Measurements from ENCODE around the gene RAMP1.
"Not testable (repeated sequence)": the region's sequence is repeated elsewhere in the genome, so short reads cannot be mapped to it uniquely, and the experiment has no call there.

The RAMP1 gene

GRCh38 chr2:237859533-237860272 is at the start of gene RAMP1:
Gene RAMP1 (plus strand): TSS chr2:237859623. CDS start chr2:237859676, 53 bp downstream.
- in situ Hi-C loops (cut with MboI; ENCODE audit: low sequenced_read_pairs): no loop called here

DNA sequence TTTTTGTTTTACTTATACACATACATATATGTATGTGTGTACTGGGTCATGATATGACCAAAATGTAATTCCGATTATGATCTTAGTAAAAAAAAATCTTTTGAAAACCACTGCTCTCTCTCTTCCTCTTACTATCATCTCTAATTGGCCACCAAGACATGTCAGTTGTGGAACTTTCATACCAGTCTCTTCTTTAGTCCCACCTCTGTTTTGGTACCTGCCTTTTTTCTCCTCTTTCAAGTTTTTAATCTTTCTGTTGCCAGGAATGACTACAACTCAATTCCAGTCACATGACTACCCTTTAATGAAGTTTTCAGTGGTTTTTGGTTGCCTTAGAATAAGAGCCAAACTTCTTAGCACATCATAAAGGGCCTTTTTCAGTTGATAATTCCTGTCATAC is 43.8 kb upstream of the RAMP1 start:
- in situ Hi-C loops (cut with MboI; ENCODE audit: low sequenced_read_pairs): no loop called here

- in situ Hi-C loops (cut with MboI; ENCODE audit: low sequenced_read_pairs): no loop called here
Observed at GRCh38 chr2:237816531-237816930, 42.9 kb upstream of the RAMP1 start.

DNA sequence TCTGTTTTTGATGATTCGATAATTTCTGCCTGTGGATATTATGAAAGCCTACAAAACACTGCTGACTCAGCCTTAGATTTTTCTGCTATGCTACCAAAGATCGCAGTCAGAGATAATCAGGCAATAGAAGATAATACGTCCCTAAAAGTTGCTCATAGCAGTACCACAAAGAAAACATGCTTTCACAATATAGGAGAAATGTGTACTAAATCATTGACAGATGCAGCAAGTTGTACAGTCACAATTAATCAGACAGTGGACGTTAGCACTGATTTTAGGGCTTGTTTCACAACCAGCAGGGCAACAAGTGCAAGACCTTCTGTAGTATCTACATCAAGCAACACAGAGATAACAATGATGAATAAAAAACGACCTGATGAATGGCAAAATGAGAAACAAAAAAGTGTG is 41.4 kb upstream of the RAMP1 start:
- in situ Hi-C loops (cut with MboI; ENCODE audit: low sequenced_read_pairs): no loop called here

DNA sequence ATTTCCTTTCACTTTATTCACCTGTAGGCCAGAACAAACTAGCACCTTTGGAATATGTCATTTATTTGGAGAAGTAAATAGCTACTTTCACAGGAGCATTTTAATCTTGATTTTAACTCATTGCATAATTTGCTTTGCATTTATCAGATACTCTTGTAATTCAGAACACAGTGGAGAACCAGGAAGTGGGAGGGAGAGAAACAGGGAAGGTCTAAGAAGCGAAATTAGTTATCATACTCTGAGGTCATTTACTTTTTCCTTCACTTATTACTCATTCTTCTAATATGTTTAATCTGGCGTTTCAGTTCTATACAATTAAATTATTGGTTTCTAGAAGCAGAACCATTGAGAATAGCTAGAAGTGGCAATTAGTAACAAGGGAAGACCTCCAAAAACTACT is 40.2 kb upstream of the RAMP1 start:
- in situ Hi-C loops (cut with MboI; ENCODE audit: low sequenced_read_pairs): no loop called here

- in situ Hi-C loops (cut with MboI; ENCODE audit: low sequenced_read_pairs): no loop called here
Observed at GRCh38 chr2:237820421-237820820, 39.0 kb upstream of the RAMP1 start.

DNA sequence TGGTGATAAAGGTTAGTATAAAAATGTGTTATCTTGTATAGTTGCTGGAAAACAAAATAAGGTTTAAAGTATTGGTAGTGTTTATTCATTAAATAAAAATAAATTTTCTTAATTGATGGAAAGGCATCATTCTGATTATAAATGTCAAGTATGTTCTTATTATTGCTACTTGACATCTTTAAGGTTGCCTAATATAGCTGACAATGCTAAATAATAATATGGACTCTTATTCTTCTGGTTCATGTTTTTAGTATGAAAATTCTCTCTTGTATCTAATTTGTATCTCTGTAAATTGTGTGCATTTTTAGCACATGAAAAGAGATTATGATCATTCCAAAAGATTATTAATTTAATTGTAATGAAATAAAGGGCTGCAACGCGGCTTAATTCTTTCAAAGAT is 35.9 kb upstream of the RAMP1 start:
- in situ Hi-C loops (cut with MboI; ENCODE audit: low sequenced_read_pairs): no loop called here

DNA sequence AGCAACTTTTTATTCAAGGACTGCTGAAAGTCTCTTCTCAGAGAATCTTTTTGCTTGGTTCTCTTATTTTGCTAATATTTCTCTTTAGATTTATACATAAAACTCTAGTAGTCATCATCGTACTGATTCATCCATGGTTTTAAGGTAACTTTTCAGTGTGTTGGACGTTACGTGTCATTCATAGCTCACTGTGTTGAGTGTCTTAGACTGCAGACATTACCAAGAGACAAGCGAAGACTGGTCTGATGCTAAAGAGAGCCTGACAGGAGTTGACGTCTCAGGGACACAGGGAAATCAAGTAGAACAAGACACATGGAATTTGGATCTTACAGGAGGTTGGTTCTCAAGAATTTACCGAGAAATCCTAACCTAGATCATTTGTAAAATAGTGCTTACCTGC is 35.3 kb upstream of the RAMP1 start:
- in situ Hi-C loops (cut with MboI; ENCODE audit: low sequenced_read_pairs): no loop called here

- in situ Hi-C loops (cut with MboI; ENCODE audit: low sequenced_read_pairs): no loop called here
Observed at GRCh38 chr2:237827421-237827987, 31.9 kb upstream of the RAMP1 start.

DNA sequence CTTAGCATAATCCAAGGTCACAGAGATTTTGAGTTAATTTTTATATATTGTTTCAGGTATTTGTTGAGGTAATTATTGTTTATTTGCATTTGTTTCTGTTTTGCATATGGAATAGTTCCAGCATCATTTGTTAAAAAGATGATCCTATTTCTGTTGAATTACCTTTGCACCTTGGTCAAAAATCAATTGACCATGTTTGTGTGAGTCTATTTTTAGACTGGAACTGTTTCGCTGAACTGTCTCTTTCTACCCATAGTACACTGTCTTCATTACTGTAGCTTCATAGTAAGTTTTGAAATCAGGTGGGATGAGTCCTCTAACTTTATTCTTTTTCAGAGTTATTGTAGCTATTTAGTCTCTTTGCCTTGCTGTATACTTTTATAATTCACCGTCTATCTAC is 28.9 kb upstream of the RAMP1 start:
- in situ Hi-C loops (cut with MboI; ENCODE audit: low sequenced_read_pairs): no loop called here

- in situ Hi-C loops (cut with MboI; ENCODE audit: low sequenced_read_pairs): no loop called here
Observed at GRCh38 chr2:237833546-237833945, 25.9 kb upstream of the RAMP1 start.

DNA sequence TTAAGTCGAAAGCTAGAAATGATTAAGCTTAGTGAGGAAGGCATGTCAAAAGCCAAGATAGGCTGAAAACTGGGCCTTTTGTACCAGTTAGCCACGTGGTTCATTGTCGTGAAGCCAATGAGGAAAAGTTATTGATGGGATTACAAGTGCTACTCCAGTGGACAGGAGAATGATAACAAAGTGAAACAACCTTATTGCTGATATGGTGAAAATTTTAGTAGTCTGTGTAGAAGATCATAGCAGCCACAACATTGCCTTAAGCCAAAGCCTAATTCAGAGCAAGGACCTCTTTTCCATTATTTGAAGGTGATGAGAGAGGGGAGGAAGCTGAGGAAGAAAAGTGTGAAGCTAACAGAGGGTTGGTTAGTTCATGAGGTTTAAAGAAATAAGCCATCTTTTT is 24.1 kb upstream of the RAMP1 start:
- in situ Hi-C loops (cut with MboI; ENCODE audit: low sequenced_read_pairs): no loop called here

- in situ Hi-C loops (cut with MboI; ENCODE audit: low sequenced_read_pairs): no loop called here
Observed at GRCh38 chr2:237841051-237841450, 18.4 kb upstream of the RAMP1 start.

DNA sequence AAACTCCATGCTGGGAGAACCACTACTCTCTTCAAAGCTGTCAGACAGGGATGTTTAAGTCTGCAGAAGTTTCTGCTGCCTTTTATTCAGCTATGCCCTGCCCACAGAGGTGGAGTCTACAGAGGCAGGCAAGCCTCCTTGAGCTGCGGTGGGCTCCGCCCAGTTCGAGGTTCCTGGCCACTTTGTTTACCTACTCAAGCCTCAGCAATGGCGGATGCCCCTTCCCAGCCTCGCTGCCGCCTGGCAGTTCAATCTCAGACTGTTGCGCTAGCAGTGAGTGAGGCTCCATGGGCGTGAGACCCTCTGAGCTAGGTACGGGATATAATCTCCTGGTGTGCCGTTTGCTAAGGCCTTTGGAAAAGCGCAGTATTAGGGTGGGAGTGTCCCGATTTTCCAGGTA is 10.5 kb upstream of the RAMP1 start:
- in situ Hi-C loops (cut with MboI; ENCODE audit: low sequenced_read_pairs): not testable (repeated sequence)

DNA sequence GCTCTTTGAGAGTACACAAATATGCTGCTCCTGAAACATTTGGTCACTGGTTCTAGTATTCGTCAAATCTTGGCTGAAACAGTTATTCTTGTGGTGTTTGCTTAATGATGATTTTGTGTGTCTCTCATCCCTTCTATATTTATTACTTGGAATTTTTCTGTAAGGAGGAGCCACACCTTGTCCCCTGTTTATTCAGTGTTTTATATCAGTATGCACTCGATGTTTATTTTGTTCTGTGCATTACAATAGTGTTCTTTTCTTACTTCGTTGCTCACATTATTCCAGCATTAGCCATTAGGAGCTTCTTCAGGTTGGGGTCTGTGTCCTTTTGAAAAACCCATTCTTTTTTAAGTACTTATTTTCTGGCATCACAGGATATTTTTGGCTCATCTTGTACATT is 5.1 kb upstream of the RAMP1 start:
- in situ Hi-C loops (cut with MboI; ENCODE audit: low sequenced_read_pairs): no loop called here

DNA sequence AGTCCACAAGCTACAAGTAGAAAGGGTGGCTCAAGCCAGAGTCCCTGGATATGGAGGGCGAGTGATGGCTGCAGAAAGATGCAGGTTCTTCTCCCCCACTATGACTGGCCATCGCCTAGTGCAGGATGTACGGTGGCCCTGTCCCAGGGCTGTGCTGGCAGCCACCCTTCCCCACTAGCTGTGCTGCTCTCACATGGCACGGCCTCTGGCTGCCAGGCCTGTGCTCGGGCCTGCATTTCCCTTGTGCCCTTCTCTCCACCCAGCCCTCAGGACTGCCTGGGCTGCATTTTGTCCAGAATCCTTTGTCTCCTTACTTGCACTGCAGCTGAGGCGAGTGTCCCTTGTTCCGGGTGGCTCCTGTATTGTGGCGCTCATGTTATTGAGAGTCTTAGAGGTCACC is 1.6 kb upstream of the RAMP1 start:
- in situ Hi-C loops (cut with MboI; ENCODE audit: low sequenced_read_pairs): no loop called here

- in situ Hi-C loops (cut with MboI; ENCODE audit: low sequenced_read_pairs): no loop called here
Observed at GRCh38 chr2:237858294-237859081, 935 bp upstream of the RAMP1 start.

DNA sequence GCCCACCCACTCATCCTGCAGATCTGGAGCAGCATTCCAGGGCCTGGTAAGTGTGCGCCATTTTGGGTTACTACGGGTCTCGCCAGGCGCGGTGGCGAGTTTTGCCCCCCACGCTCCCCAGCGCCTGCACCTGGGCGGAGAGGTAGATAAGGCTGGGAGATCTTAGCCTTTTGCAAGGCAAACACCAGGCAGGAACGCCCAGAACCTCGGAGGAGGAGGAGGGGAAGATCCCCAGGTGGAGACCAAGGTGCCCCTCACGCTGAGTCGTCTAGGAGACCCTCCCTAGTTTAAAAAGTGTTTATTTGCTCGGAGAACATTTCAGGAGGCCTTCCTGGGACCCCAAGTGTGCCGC is 365 bp upstream of the RAMP1 start:
- in situ Hi-C loops (cut with MboI; ENCODE audit: low sequenced_read_pairs): no loop called here

DNA sequence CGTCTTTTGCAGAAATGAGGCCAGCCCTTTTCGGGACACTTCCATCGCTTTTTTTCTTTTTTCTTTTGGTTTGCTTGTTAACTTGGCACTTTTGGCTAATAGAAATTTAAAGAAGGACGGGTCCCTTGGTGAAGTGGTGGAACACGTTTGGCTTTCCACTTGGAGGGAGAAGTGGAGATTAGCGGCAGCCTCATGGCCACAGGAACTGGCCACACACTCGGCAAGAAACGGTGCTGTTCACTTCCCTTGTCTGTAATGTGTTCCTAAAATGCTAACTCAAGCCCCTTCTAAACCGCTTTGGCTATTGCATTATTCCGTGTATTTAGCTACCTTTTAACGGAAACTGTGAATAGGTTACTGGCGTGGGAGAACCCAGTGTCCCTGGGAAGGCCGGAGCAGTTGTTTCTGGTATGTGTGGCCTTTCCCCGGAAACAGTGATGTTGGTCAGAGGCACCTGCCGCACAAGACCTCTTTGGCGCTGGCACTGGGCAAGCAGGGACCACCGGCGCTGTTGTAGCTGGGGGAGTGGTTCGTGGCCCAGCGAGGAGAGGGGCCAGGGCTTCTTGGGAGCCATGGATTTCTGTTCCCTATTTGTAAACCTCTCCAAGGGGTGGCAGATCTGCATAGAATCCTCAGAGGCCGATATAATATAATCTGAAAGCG is 981 bp downstream of the RAMP1 start:
- in situ Hi-C loops (cut with MboI; ENCODE audit: low sequenced_read_pairs): no loop called here

- in situ Hi-C loops (cut with MboI; ENCODE audit: low sequenced_read_pairs): no loop called here
Observed at GRCh38 chr2:237861875-237862527, 2.6 kb downstream of the RAMP1 start.

DNA sequence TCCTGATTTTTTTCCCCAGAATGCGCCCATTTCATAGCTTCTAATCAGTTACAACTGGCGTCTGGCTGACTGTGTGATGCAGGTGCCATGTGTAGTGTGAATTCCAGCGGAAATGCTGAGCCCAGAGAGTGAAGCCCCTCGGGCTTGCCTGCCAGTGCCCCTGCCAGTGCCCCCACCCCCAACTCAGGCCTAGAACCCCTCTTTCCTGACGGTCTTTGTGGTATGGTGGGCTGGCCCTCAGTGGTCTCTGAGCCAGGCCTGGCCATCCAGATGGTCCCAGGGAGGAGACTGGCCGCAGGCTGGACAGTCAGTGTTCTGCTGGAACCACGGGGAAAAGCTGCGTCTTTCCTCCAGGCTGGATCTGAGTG is 3.1 kb downstream of the RAMP1 start:
- in situ Hi-C loops (cut with MboI; ENCODE audit: low sequenced_read_pairs): no loop called here
